Spleen (tissue), 7 donors: ENCODE measurements around the gene KRT15.

Experiments used
- CTCF ChIP-seq, 11 experiments: fragments of 200-600 bp in 7 of 11; fragments of 450-650 bp in 4 of 11; sonication (generic) in 4 of 11; IDR thresholded peaks in 8 of 11; conservative IDR thresholded peaks in 3 of 11; 1 replicate in 7 of 11; 2 replicates in 4 of 11; pipeline versions ENCODE4 v1.4.0 to v1.8.0; 2016 to 2021; ENCODE audit warnings: antibody characterized with exemption in 11 of 11, inconsistent platforms in 4 of 11, mild to moderate bottlenecking in 1 of 11
- POLR2A ChIP-seq, 3 donors: fragments of 450-650 bp; IDR thresholded peaks; one replicate each; pipeline ENCODE4 v1.5.1; 2017; ENCODE audit warnings: antibody characterized with exemption in 3 of 3, mild to moderate bottlenecking in 1 of 3
- donor health status: DM: no; HTN: no; CAD: no; lungs with moderate emphysema.
- donor health status: DM: no; HTN: no; CAD: no.
- donor health status: DM: no; HTN: no; CAD: no.

GRCh38 chr17:41528959-41529353 is 10.3 kb upstream of the KRT15 start:
- no peak for TF ChIP-seq CTCF (IDR thresholded peaks at IDR 0.05 in 8 of 11, conservative IDR thresholded peaks at IDR 0.05 in 3 of 11)
- TF ChIP-seq POLR2A (IDR thresholded peaks at IDR 0.05), result no peak
